ENCODE measurements around the gene NOTCH1.

The NOTCH1 gene

DNA sequence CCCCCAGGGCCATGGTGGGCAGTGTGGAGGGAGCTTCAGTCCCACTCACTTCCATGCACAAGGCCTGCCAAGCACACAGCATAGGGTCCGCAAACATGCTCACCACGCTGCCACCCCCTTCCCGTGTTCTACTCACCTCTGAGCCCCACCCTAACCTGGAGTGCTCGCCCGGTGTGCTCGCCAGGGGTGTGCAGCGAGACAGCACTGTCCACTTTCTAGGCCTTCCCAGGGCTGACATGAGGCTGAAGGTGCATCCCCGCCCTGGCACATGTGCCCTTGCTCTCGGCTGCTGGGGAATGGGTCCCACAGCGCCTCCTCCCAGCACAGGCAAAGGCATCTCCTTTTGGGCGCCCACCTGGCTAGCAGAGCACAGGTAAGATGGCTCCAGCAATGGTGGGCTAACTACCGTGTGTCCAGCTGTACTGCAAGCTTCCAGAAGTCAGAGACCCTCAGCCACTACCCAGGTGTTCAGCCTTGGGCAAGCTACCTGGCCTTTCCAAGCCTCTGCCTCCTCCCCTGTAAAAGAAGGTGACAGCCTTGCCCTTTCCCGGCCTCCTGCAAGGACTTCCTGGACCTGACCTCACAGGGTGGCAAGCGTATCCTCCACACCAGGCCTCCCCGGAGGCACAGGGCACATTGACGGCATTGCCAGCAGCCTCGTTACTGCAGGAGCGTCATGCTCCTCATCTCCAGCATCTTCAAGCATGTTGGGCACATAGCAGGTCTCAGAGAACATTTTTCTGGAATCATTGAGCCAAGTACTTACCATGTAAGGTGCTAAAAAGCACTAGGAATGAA lies 58.8 kb downstream of the NOTCH1 start:
- in situ Hi-C loops (cut with MboI; ENCODE audit: low sequenced_read_pairs) = no loop called here

GRCh38 chr9:136486131-136486530 lies 59.7 kb downstream of the NOTCH1 start:
- in situ Hi-C loops (cut with MboI; ENCODE audit: low sequenced_read_pairs) = no loop called here

DNA sequence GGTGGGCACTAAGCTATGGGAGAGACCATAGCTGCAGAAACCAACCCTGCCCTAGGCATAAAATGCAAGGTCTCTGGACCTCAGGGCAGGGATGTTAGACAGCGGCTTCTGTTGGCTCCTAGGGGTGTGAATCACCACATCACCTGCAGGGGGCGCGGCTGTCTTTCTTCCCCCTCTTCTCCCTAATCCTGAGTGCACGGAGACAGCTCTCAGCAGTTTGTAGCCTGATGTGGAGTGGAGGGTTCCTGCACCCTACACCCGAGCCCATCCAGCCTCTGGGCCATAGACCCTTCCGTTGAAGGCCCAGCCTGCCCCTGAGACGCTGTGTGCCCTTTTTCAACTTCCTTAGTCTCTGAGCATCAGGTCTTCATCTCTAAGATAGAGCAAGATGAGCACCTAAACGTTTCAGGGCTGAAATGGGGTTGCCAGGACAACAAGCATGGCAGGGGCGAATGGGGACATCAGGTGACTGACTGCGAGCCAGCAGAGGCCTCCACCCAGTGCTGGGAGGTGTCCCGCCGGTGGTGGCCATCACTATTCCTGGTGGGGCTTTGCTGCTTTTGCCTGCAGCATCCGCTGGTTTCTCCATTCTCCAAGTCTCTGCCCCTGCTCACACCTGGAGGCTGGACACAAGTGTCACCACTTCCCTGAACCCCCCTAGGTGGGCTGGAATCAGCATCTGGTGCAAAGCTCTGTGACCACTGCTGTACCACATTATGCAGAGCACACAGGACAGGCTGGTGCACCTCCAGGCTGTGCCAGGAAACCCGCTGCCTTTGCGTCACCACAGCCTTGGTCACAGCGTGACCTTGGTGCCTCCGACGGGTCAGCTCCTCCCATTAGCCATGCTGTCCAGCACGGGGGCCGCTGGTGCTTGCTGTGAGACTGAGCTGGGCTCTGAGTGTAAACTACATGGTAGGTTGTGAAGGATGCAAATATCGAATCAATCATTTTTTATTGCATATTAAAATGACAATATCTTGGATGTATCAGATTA lies 60.5 kb downstream of the NOTCH1 start:
- in situ Hi-C loops (cut with MboI; ENCODE audit: low sequenced_read_pairs) = no loop called here

DNA sequence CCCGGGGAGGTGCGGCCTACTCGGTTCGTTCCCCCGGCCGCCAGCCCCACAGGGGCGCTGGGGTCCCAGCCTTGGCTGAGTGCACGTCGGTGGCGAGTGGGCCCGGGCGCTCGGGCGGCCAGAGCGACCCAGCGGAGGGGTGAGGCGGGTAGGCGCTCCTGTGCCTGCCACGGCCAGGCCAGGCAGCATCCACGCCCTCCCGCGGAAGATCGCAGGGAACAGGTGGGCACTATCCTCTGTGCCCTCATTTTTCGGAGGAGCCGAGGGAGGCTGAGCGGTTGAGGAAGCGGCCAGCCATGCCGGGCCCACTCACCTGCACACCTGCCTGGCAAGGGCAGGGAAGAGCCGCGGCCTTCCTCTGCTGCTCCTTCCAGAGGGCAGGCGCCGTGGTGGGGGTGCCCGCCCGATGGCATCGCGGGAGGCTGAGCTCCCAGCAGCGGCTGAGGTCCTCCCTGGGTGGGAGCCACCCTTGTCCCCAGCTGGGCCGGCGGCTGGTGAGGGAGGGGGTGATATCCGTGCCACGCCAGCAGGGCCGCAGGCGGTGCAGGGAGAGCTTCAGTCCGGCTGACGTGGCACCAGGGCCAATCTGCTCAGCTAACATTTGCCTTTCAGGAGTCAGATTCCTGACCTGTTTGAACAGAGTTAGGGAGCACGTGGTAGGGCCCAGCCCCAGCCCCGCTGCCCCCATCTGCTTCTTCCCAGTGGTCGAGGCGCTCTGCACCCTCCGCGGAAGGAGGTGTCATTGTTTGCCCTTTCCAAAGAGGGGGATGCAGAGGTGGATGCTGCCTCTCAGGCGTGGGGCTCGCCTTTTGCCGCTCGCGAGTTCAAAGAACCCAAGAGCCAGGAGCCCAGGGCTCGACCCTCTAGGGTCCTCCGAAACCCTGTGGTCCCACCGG lies 61.4 kb downstream of the NOTCH1 start:
- in situ Hi-C loops (cut with MboI; ENCODE audit: low sequenced_read_pairs) = no loop called here

DNA sequence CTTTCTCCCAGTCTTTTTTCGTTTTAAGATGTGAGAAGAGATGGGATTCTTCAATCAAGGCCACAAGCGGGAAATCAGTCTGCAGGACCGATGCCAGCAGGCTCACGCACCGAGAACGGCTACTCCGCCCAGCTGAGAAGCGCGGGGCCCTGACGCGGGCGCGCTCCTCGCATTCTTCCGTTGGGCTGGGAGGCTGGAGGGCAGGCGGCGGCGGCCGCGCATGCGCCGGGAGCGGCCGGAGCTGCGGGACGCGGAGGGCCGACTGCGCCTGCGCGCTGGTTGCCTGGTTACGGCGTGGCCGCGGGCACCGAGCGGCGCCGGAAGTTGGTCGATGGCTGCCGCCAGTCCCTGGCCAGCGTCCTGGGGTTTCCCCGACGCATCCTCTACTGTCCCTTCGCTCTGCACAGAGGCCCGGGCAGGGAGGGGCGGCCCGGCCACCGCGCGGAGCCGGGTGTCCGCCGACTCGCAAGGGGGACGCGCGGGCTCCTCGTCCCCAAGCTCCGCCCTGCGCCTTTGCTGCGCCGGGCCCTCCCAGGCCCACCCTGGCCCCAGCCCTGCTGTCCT lies 62.2 kb downstream of the NOTCH1 start:
- in situ Hi-C loops (cut with MboI; ENCODE audit: low sequenced_read_pairs) = no loop called here

GRCh38 chr9:136482793-136483588 lies 62.9 kb downstream of the NOTCH1 start, which contains the start of gene SEC16A:
TSS of gene SEC16A (minus strand) at chr9:136483040. CDS start at chr9:136477615, 5,425 bp downstream.
- in situ Hi-C loops (cut with MboI; ENCODE audit: low sequenced_read_pairs) = no loop called here

DNA sequence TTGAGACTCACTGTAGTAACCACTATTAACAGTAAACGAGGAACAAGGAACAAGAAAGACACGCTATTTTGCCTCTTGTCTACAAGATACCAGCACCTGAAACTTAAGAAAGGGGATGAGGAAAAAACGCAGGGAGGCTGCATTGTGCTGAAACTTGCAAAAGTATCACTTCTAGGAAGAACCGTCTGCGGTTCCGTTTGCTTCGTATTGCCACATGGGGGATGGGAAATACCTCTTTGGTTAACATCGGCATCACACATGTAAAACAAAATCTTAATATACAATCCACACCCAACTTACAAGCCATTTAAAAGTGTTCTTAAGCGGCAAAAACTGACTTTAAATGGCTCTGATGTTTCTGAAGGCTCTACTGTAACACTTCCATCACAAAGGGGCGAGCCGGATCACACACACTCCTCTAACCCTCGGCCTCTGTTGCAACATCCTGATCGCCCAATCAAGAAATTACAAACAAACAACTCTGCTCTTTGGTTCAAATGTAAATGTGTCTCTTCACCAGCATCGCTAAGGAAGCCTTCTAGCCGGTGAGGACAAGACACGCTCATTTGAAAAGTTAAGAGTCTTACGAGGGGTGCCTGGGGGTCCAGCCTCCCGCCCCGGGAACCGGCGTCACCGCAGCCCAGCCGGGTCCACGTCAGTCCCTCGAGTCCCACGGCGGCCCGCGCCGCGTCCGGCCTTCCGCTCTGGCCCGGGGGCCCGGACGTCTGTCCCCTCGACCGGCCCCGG lies 63.6 kb downstream of the NOTCH1 start:
- in situ Hi-C loops (cut with MboI; ENCODE audit: low sequenced_read_pairs) = no loop called here

DNA sequence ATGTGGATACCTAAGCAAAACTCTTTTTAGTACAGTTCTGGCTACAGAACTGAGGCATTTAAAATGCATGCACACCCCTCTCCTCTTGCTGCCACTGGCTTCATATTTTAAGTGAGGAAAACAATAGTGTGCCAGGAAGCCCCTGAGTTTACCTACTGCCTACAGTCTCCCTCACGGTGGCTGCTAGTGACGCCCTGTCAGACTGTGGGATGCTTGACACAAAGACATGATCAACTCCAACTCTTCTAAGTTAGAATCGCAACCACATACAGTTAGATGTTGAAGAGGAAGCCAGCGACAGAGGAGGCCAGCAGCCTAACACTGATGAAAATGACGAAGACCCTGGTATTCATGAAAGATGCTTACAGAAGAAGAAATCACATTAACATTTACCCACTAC lies 64.3 kb downstream of the NOTCH1 start:
- in situ Hi-C loops (cut with MboI; ENCODE audit: low sequenced_read_pairs) = no loop called here

- in situ Hi-C loops (cut with MboI; ENCODE audit: low sequenced_read_pairs) = no loop called here
Observed at GRCh38 chr9:136476369-136477150, 69.3 kb downstream of the NOTCH1 start.

DNA sequence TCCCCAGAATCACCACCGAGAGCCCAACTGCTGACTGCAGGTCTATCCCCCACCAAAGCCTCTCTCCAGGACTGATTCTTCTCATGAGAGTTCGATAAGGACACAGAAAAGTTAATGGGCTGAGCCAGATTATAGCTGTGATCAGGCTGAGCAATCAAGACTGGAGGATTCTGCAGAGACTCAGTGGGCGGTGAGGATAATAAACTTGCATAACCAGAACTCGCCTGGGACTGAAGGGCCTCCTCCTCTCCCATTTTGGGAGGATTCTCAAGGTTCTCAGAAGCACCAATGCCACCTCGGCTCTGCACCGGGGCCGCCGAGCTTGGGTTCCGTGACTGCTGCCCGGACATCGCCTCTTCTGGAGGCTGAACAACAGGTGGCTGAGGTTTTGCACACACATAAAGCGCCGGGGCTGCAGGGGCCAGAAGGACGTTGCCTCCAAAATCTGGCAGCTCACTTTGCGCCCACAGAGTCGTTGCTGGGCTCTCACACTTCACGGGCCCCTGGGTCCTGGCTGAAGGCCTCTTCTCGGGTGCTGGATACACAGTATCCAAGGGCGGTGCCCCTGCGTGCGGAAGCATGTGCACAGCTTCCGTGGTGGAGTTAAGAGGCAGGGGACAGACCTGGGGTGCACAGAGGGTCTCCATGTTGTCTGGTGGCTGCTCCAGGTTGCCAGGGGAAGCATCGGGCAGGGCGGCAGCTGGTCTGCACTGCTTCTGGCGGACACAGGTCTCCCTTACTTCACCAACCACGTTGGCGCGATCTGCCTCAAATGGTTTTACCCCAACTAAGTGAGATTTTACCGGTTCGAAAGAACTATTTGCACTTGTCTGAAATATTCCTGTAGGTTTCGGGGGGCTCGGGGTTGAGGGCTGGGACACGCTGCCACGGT lies 70.6 kb downstream of the NOTCH1 start:
- in situ Hi-C loops (cut with MboI; ENCODE audit: low sequenced_read_pairs) = no loop called here

DNA sequence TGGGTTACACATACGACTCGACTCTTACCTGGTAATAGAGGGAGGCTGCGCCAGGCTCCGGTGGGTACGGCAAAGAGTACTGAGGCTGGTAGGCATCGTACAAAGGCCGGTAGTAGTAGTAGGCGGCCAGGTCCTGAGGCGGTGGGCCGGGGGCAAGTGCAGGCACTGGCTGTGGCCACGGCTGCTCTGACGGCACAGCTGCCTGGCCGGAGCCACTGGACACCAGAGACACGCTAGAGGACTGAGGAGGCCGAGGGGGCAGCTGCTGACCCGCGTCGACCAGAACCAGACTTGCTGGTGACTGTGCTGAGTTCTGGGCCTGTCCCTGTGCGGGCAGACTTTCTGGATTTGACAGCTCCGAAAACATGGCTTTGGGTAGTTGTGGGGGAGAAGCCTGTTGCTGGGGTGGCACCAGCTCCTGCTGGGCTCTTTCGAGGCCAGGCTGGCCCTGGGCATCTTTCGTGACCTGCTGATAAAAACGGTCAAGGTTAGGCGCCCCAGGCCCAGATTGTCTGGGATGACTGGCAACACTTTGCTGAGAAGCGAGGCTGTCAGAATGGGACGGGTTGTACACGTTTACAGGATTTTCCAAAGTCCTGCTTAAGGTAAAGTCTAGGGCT lies 71.7 kb downstream of the NOTCH1 start:
- in situ Hi-C loops (cut with MboI; ENCODE audit: low sequenced_read_pairs) = no loop called here

DNA sequence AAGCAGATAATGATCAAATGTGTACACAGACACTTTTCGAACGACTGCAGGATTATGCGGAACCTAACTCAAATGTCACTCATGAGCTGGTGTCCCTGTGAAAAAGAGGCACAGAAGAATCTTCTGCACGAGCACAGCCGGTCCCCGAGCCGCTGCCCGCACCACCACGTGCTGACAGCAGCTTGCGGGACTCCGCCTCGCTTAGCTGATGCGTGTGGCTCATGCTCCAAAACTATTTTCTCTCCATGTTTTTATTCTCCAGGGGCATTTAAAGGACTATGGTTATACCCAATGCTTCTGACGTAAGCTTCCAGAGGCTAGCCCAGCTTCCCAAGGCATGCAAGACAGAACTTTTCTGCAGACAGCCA lies 72.5 kb downstream of the NOTCH1 start:
- in situ Hi-C loops (cut with MboI; ENCODE audit: low sequenced_read_pairs) = no loop called here

DNA sequence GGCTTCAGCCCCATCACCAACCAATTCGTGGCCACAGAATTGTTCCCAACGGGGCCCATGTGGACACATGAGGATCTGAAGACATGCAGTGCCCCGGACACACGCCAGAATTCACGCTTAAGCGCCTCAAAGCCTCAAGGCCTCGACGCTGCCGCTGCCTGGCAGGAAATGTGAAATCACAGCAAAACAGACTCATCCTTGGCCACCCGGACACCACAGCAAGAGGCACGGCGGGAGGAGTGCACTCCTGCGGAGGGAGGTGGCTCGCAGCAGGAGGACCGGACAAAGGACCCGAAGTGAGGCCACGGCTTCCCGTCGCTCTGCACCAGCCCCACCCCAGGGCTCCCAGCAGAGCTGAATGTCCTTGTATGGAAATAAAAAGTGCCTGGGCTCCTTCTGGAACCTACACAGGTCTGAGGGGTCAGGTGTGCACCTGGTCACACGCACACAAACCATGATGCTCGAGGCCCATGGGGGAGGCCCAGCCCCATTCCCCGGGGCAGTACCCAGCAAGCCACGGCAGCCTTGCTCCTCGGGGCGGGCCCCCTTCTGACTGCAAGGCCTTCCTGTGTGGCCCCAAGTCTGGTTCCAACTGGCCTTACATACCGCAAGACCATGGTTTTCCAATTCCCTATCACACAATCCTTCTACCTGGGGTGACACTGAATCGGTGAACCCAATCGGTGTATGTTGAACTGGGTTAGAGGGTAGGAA lies 73.1 kb downstream of the NOTCH1 start:
- in situ Hi-C loops (cut with MboI; ENCODE audit: low sequenced_read_pairs) = no loop called here

GRCh38 chr9:136471802-136472487 lies 73.9 kb downstream of the NOTCH1 start:
- in situ Hi-C loops (cut with MboI; ENCODE audit: low sequenced_read_pairs) = no loop called here

- in situ Hi-C loops (cut with MboI; ENCODE audit: low sequenced_read_pairs) = no loop called here
Observed at GRCh38 chr9:136470792-136471469, 74.9 kb downstream of the NOTCH1 start.

Data from HL-60/S4 treated with retinoic acid at 250 ng/mL for 4 days and 3 days (cell line).